ENCODE data around the gene RAPGEF4.

RAPGEF4 gene

GRCh38 chr2:173095356-173095755 is 359.7 kb downstream of the RAPGEF4 start:
- no peak for DNase-seq (ENCODE audit: low spot score)

GRCh38 chr2:173099271-173099670 is 363.6 kb downstream of the RAPGEF4 start:
- DNase-seq (ENCODE audit: low spot score) = no peak

- DNase-seq (ENCODE audit: low spot score) = no peak
Observed at GRCh38 chr2:173099804-173100203, 364.2 kb downstream of the RAPGEF4 start.

GRCh38 chr2:173101687-173102086 is 366.0 kb downstream of the RAPGEF4 start:
- no peak for DNase-seq (ENCODE audit: low spot score)
